WTC11 (cell line): ENCODE data around the gene NOXO1. TPM values are rescaled to one million over a fixed set of nuclear protein-coding genes. Genes with fewer than 3 reads are reported as not detected.

Experiments used
- ATAC-seq: fragments of 200-7000 bp; cut with Tn5 transposase; 2 replicates; pipeline ENCODE4 v1.10.0; 2021; ENCODE audit warnings: mild to moderate bottlenecking, moderate library complexity
- CTCF ChIA-PET: fragments of 300-600 bp; sonication (Branson Sonifier 250); formaldehyde crosslinking; loops from one replicate; lab custom pipeline; 2021; ENCODE audit warnings: antibody characterized with exemption; lab: Charles Lee
- POLR2A ChIA-PET: fragments of 350-600 bp; sonication (Branson Sonifier 250); formaldehyde crosslinking; loops from one replicate; lab custom pipeline; 2021; ENCODE audit warnings: antibody characterized with exemption; lab: Charles Lee
- DNase-seq: peaks from one replicate; pipeline ENCODE4 v3.0.0; 2021; ENCODE audit warnings: low spot score
- H3K27ac Mint-ChIP-seq: 2 replicates; pipeline ENCODE4 v1.8.0; 2021; ENCODE audit warnings: mixed read lengths
- H3K27me3 Mint-ChIP-seq: 2 replicates; pipeline ENCODE4 v1.8.0; 2021; ENCODE audit warnings: low read depth, mild to moderate bottlenecking, moderate library complexity, mixed read lengths
- H3K36me3 Mint-ChIP-seq: 2 replicates; pipeline ENCODE4 v1.8.0; 2021; ENCODE audit warnings: mixed read lengths
- H3K4me1 Mint-ChIP-seq: 2 replicates; pipeline ENCODE4 v1.8.0; 2022; ENCODE audit warnings: mixed read lengths
- H3K4me3 Mint-ChIP-seq: 2 replicates; pipeline ENCODE4 v1.8.0; 2021; ENCODE audit warnings: mild to moderate bottlenecking, moderate library complexity, mixed read lengths
- H3K9me3 Mint-ChIP-seq: 2 replicates; pipeline ENCODE4 v1.8.0; 2021; ENCODE audit warnings: mixed read lengths
- AFF4 ChIP-seq: sonication (generic); formaldehyde crosslinking; IDR thresholded peaks from 2 replicates; pipeline ENCODE4 v1.8.1; 2023; ENCODE audit warnings: mild to moderate bottlenecking, missing genetic modification reagents, borderline replicate concordance
- CBFB ChIP-seq: sonication (generic); formaldehyde crosslinking; IDR thresholded peaks from 2 replicates; pipeline ENCODE4 v1.8.1; 2022; ENCODE audit warnings: mild to moderate bottlenecking, low read depth, missing genetic modification reagents
- CREB1 ChIP-seq: sonication (generic); formaldehyde crosslinking; IDR thresholded peaks from 2 replicates; pipeline ENCODE4 v1.8.0; 2023; ENCODE audit warnings: mild to moderate bottlenecking, missing genetic modification reagents
- E2F1 ChIP-seq: sonication (generic); formaldehyde crosslinking; IDR thresholded peaks from 2 replicates; pipeline ENCODE4 v1.8.0; 2022; ENCODE audit warnings: mild to moderate bottlenecking, missing genetic modification reagents
- ERG ChIP-seq: fragments of 250-450 bp; sonication (Bioruptor Pico); IDR thresholded peaks from 2 replicates; pipeline ENCODE4 v1.8.0; 2021; ENCODE audit warnings: mild to moderate bottlenecking
- ETV6 ChIP-seq: sonication (generic); formaldehyde crosslinking; IDR thresholded peaks from 2 replicates; pipeline ENCODE4 v1.8.1; 2022; ENCODE audit warnings: mild to moderate bottlenecking, missing genetic modification reagents
- JAZF1 ChIP-seq: fragments of 250-450 bp; sonication (Bioruptor Pico); IDR thresholded peaks from 2 replicates; pipeline ENCODE4 v1.9.0; 2021; ENCODE audit warnings: moderate library complexity, mild to moderate bottlenecking, inconsistent platforms
- MYBL2 ChIP-seq: sonication (generic); formaldehyde crosslinking; IDR thresholded peaks from 2 replicates; pipeline ENCODE4 v1.8.1; 2023; ENCODE audit warnings: mild to moderate bottlenecking, moderate library complexity, missing genetic modification reagents
- STAT6 ChIP-seq: sonication (generic); formaldehyde crosslinking; conservative IDR thresholded peaks from 2 replicates; pipeline ENCODE4 v1.8.1; 2023; ENCODE audit warnings: mild to moderate bottlenecking, low read depth, missing genetic modification reagents, moderate library complexity
- TP53 ChIP-seq: sonication (generic); formaldehyde crosslinking; IDR thresholded peaks from 2 replicates; pipeline ENCODE4 v1.8.1; 2023; ENCODE audit warnings: mild to moderate bottlenecking, missing genetic modification reagents
- USF2 ChIP-seq: sonication (generic); formaldehyde crosslinking; IDR thresholded peaks from 2 replicates; pipeline ENCODE4 v1.8.1; 2023; ENCODE audit warnings: mild to moderate bottlenecking, missing genetic modification reagents, moderate library complexity
- ZNF232 ChIP-seq: sonication (generic); formaldehyde crosslinking; IDR thresholded peaks from 2 replicates; pipeline ENCODE4 v1.8.0; 2022; ENCODE audit warnings: mild to moderate bottlenecking, missing genetic modification reagents
- total RNA-seq: library from RNA; stranded (reverse); gene quantifications from 3 replicates; pipeline ENCODE4 v1.2.3, GENCODE V29; 2021

NOXO1 gene
- total RNA-seq, 1 experiment from 2014 or later, result 5.7 TPM

- peaks cover 14% of the 10 kb centered on the region for H3K36me3 Mint-ChIP-seq
- no peak overlapping the region; the same call in 1 of the 2 replicates for H3K4me3 Mint-ChIP-seq
- POLR2A ChIA-PET, result interaction anchor here (3.0 kb wide), 1 partner anchor 14 kb away, joined by 13 read pairs; no protein-coding TSS in a partner anchor
- peaks cover 39% of the 10 kb centered on the region for H3K4me1 Mint-ChIP-seq
- no peak for TF ChIP-seq CBFB (CRISPR knock-in tag)
- no peak for TF ChIP-seq JAZF1 (CRISPR knock-in tag)
- no peak for TF ChIP-seq TP53 (CRISPR knock-in tag)
- no peak for TF ChIP-seq ETV6 (CRISPR knock-in tag)
- no peak for TF ChIP-seq CREB1 (CRISPR knock-in tag)
- TF ChIP-seq USF2 (CRISPR knock-in tag), result no peak
- no peak for TF ChIP-seq E2F1 (CRISPR knock-in tag)
- no peak for TF ChIP-seq STAT6
- TF ChIP-seq ZNF232, result no peak
- TF ChIP-seq MYBL2 (CRISPR knock-in tag), result no peak
- no peaks in the 10 kb centered on the region for H3K9me3 Mint-ChIP-seq
- H3K27me3 Mint-ChIP-seq, result no peaks in the 10 kb centered on the region
- H3K27ac Mint-ChIP-seq, result peak overlapping the region; percentile 89
- DNase-seq (no peak), ATAC-seq (no peak)
- CTCF ChIA-PET, result interaction anchor here (0.6 to 3.9 kb wide), 6 partner anchors 8 to 140 kb away, joined by 3 to 82 read pairs (median 23); partner anchors contain the start of gene NPW
These were observed 25.0 kb upstream of the NOXO1 start for GRCh38 chr16:2006317-2006716.

- H3K4me1 Mint-ChIP-seq, result peaks cover 39% of the 10 kb centered on the region
- CTCF ChIA-PET, result interaction anchor here (0.9 to 3.9 kb wide), 7 partner anchors 9 to 141 kb away, joined by 3 to 82 read pairs (median 12); partner anchors contain the start of gene NPW
- TF ChIP-seq ERG (no peak), AFF4 (no peak)
- TF ChIP-seq, all 79 proteins: peak for 0
- Mint-ChIP-seq H3K4me3 (no peak overlapping the region), H3K9me3 (no peaks in the 10 kb centered on the region), H3K27me3 (no peaks in the 10 kb centered on the region), H3K27ac (no peak overlapping the region), H3K36me3 (peaks cover 19% of the 10 kb centered on the region)
- ATAC-seq (peak; percentile 7), DNase-seq (peak; percentile 59)
- POLR2A ChIA-PET, result interaction anchor here (3.0 kb wide), 1 partner anchor 13 kb away, joined by 13 read pairs; no protein-coding TSS in a partner anchor
These were observed 24.4 kb upstream of the NOXO1 start for GRCh38 chr16:2005646-2006045.
